Activated CD4-positive, alpha-beta T cell treated with anti-CD3 and anti-CD28 coated beads for 1 hour (primary cell): ENCODE data around the gene LAYN.

Experiments
- DNase-seq: peaks from one replicate; pipeline ENCODE4 v3.0.0-alpha.2; 2020

LAYN gene

GRCh38 chr11:111531687-111532364, 8.7 kb upstream of the LAYN start:
- DNase-seq, result no peak

- DNase-seq, result no peak
Measured at GRCh38 chr11:111532365-111532709, 8.2 kb upstream of the LAYN start.

- no peak for DNase-seq
Measured at GRCh38 chr11:111535281-111535680, 5.2 kb upstream of the LAYN start.

GRCh38 chr11:111537336-111537860, 3.1 kb upstream of the LAYN start:
- no peak for DNase-seq

- no peak for DNase-seq
Measured at GRCh38 chr11:111538407-111539114, 2.0 kb upstream of the LAYN start.

DNA sequence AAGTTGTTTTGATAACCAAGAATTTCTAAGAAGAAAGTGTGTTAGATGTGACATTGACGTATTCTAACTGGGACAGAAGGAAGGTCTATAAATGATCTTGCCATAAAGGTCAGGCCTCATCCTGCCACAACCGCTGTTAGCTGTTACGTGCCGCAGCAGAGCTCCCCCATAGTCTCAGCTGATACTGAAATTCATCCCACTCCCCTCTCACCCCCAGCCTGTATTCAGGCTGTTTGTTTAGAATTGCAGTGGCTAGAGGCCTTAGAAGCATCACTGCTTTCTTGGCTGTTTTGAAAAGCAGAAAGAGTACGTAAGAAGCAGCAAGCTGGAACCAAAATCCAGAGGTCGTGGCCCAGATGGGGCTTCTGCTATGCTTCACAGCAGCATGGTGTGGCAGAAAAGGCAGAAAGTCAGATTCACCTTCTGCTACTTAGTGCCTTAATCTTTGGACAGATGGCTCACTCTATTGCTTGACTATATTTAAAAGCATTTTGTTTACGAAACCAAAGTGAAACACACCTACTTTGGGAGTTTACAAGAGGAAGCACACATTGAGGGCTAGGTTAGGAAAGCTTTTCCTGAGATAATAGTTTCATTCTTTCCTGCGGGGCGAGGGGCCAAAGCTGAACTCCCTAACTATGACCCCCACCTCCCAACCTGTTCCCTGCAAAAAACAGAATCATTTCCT, 950 bp upstream of the LAYN start:
- DNase-seq, result no peak

DNA sequence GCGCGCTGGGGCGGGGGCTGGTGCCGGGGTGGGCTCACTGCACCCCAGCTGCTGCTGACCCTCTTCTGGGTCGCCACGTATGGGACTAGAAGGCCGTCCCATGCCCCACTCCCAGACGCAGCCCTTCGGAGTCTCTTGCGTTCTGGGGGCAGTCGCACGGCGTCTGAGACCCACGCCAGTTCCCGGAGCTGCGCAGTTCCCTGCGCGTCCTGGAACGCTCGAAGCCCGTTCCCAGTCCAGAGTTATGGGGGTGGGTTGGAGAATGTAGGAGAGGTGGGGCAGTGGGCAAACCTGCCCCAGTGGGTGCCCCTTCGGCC, 375 bp downstream of the LAYN start:
- DNase-seq, result no peak

DNA sequence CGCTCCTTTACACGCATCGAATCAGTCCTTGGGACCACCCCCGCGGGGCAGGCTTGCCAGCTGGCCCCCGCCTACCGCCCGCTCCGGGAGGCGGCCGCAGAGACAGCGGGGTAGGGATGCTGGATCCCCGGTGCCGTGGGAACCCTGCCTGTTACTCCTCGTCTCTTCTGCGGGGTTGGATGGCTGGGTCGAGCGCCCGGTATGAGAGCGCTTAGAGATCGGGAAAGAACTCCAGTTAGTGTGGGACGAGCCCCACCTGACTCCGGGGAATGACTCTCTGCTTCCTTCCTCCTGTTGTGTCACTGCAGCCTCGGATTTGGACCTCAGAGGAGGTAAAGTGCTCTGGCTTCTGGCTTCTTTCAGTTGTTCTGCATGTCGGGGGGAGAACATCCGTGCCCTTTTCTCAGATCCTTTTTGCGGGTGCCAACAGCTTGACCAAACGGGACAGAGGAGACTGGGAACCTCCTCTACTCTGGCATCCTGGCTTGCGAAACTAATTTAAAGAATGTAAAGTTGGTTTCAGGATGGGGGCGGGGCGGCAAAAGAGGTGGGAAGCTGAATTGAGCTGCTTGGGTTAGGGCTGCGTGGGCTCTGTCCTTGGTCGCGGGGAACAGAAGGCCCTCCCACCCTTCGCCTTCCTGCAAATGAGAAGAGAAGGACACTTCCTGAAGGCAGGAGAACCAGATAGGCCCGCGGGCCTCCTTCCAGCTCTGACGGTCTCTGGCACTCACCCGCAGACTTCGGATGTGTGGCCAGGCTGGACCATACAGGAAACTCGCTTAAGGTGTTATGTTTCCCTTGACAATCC, 938 bp downstream of the LAYN start:
- no peak for DNase-seq

DNA sequence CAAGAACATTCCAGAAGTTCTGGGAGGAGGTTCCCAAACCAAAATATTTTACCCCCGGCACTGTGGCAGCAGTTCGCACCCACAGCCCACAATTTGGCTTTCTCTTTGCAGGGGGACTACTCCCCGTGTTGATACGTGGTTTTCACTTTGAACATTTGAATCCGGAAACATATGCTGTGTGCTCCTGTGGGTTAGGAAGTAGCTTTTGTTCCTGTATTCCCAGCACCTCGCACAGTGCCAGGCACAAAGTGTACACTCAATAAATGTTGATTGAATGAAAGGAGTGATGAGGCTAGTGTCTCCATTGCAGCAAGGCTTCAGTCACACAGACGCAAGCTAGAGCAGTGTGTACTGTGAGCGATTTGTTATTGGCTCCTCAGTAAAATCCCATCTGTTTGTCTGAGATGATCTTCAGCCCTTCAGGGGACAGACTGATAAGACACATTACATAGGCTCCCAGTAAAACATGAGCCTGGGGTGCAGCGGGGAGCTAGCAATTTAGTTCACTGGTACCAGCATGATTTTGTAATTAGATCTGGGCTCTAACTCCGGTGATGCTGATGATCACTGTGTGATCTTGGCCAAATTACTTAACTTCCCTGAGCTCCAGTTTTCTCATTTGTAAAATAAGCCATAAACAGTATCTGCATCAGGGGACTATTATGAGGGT, 2.2 kb downstream of the LAYN start:
- DNase-seq, result no peak

- no peak for DNase-seq
Measured at GRCh38 chr11:111548525-111548924, 8.0 kb downstream of the LAYN start.

DNA sequence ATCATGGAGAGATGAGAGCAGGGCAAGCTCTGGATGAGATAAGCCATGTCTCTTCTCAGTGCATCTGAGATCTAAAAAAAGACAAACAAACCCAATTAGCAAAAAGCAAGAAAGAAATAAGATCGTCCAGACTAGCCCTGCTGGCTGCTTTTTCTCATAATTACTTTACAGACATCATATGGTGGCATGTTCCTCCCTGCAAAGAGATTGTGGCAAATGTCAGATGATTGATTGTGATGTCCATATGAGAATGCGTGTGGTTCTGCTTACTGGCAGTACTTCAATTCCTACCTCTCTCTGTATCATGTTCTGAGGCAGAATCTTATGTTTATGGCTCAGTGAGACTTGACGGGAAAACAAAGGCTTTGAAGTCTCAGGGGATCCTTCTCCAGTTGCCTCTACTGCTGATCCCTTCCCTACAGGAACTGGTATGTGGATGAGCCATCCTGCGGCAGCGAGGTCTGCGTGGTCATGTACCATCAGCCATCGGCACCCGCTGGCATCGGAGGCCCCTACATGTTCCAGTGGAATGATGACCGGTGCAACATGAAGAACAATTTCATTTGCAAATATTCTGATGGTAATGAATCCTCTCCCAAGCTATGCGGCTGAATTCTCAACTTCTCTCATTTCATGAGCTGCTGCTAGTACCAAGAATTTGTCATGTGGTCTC, 8.8 kb downstream of the LAYN start:
- no peak for DNase-seq

- no peak for DNase-seq
Measured at GRCh38 chr11:111549869-111550203, 9.3 kb downstream of the LAYN start.

GRCh38 chr11:111550258-111550657, 9.7 kb downstream of the LAYN start:
- DNase-seq, result no peak

DNA sequence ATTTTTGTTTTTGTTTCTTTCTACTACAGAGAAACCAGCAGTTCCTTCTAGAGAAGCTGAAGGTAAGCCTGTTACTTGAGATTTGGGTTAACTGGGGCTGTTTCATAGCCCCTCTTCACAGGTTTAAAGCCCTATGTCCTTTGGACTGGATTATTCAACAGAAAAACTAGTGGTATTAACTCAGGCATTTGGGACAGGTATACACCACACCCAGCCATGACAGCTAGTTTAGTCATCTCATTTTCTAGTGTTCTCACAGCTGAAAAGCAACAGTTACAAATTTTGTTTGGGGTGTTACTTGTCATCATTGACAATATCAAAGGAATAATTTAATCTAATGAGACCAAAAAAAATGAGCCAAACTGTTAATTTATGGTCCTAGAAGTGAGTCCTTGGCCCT, 14.0 kb downstream of the LAYN start:
- no peak for DNase-seq

- no peak for DNase-seq
Measured at GRCh38 chr11:111555255-111555654, 14.7 kb downstream of the LAYN start.

DNA sequence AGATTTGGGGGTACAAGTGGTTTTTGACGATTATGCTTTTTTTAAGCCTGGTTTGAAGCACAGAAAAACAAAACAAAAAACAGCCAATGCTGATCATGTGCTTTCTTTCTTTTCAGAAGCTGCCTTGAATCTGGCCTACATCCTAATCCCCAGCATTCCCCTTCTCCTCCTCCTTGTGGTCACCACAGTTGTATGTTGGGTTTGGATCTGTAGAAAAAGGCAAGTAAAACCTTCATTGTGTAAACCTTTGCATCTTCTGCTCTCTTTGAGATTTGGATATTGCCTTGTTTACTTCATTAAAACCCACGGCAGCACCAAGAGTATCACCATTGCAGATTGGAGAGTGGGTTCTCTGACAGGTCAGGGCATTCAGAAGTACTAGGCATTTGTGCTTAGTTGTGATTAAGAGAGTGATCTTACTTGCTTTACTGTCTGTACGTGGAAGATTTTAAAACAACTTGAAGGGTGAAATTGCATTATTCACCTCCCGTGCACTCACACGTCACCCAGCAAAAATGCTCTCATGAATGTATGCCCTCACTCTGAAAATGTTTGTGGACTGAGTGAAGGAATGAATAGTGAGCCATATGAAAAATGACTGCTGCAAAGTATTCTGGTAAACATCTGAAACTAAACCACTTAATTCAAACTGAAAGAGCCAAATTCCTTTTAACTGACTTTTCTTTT, 17.0 kb downstream of the LAYN start:
- no peak for DNase-seq

GRCh38 chr11:111559800-111560464, 19.4 kb downstream of the LAYN start:
- no peak for DNase-seq

DNA sequence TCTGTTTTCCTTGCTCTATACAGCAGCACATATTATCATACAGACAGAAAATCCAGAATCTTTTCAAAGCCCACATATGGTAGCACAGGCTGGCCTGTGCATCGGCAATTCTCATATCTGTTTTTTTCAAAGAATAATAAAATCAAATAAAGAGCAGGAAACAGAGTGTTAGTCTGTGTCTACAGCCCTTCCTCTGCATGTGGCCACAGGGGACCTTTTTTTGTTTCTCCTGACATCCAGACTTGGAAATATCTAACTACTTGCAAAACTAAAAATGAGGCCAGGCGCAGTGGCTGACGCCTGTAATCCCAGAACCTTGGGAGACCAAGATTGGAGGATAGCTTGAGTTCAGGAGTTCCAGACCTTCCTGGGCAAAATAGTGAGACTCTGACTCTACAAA, 20.3 kb downstream of the LAYN start:
- no peak for DNase-seq

- no peak for DNase-seq
Measured at GRCh38 chr11:111561306-111561705, 20.8 kb downstream of the LAYN start.

DNA sequence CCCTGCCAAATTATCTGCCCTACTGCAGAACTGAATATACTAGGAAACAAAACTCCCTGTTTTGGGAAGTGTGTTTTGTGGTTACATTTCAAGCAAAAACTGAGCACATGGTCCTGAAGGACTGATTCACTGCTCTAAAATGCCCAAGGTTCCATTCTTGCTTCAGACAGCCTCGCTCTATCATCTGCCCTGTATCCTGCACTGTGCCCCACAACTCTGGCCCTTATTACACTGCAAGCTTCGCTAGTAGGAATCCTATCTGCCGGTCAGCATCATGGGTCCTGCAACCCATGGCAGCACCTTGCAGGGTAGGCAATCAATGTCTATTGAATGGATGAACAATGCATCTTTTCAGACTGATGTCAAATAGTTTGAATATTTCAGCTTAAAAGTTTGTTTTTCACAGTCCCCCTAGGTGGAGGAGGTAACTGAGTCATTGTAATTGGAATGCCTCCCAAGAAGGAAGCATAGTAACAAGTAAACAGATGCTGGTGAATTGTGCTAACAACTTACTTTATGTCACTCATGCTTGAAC, 21.3 kb downstream of the LAYN start:
- DNase-seq, result no peak
